ENCODE data around the gene DAP.

DNA sequence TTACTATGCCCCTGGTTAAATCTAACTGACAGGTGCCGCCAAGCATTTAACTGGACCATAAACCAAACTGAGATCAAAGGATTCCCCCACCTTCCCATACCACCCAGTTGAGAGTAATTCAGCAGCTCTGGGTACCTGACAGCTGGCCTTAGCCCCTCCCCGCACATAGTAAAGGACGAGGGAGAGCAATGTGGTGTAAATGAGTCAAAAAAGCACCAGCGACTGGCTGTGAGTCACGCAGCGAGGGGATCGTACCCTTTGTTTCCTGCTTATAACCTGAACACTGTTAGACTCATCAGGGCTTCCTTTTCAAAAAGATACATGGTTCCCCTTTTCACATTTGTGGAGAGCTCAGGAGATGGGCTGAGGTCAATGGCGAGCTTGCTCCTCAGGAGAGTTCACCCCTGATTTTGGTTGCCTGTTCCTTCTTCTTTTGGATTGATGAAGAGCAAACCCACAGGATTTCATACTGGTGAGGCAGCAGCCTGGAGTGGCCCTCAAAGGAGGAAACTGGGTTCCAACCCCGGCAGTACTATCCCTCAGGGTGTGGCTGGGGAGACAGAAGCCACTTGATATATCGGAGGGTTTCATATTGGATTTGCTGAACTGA lies 125.7 kb downstream of the DAP start:
- TF ChIP-seq CBFB (CRISPR knock-in tag; IDR thresholded peaks at IDR 0.05; ENCODE audit: low read depth) (no peak), SP1 (CRISPR knock-in tag; conservative IDR thresholded peaks at IDR 0.05) (no peak), ZNF121 (CRISPR knock-in tag; IDR thresholded peaks at IDR 0.05) (no peak), ZNF219 (CRISPR knock-in tag; IDR thresholded peaks at IDR 0.05; ENCODE audit: borderline replicate concordance) (no peak), IRF2 (CRISPR knock-in tag; IDR thresholded peaks at IDR 0.05; ENCODE audit: borderline replicate concordance, low read depth) (no peak)
- TF ChIP-seq, protein P1, sequence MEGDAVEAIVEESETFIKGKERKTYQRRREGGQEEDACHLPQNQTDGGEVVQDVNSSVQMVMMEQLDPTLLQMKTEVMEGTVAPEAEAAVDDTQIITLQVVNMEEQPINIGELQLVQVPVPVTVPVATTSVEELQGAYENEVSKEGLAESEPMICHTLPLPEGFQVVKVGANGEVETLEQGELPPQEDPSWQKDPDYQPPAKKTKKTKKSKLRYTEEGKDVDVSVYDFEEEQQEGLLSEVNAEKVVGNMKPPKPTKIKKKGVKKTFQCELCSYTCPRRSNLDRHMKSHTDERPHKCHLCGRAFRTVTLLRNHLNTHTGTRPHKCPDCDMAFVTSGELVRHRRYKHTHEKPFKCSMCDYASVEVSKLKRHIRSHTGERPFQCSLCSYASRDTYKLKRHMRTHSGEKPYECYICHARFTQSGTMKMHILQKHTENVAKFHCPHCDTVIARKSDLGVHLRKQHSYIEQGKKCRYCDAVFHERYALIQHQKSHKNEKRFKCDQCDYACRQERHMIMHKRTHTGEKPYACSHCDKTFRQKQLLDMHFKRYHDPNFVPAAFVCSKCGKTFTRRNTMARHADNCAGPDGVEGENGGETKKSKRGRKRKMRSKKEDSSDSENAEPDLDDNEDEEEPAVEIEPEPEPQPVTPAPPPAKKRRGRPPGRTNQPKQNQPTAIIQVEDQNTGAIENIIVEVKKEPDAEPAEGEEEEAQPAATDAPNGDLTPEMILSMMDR (IDR thresholded peaks at IDR 0.05), result no peak
- TF ChIP-seq, protein P2, sequence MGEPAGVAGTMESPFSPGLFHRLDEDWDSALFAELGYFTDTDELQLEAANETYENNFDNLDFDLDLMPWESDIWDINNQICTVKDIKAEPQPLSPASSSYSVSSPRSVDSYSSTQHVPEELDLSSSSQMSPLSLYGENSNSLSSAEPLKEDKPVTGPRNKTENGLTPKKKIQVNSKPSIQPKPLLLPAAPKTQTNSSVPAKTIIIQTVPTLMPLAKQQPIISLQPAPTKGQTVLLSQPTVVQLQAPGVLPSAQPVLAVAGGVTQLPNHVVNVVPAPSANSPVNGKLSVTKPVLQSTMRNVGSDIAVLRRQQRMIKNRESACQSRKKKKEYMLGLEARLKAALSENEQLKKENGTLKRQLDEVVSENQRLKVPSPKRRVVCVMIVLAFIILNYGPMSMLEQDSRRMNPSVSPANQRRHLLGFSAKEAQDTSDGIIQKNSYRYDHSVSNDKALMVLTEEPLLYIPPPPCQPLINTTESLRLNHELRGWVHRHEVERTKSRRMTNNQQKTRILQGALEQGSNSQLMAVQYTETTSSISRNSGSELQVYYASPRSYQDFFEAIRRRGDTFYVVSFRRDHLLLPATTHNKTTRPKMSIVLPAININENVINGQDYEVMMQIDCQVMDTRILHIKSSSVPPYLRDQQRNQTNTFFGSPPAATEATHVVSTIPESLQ (CRISPR knock-in tag; IDR thresholded peaks at IDR 0.05), result no peak
- TF ChIP-seq, protein P3, sequence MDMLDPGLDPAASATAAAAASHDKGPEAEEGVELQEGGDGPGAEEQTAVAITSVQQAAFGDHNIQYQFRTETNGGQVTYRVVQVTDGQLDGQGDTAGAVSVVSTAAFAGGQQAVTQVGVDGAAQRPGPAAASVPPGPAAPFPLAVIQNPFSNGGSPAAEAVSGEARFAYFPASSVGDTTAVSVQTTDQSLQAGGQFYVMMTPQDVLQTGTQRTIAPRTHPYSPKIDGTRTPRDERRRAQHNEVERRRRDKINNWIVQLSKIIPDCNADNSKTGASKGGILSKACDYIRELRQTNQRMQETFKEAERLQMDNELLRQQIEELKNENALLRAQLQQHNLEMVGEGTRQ (CRISPR knock-in tag; IDR thresholded peaks at IDR 0.05), result no peak
